Measurements from ENCODE around the gene BICC1. TPM values are rescaled to one million over a fixed set of nuclear protein-coding genes. Genes with fewer than 3 reads are reported as not detected.

BICC1 gene
- total RNA-seq, 1 experiment from 2014 or later = 0.67 TPM

DNA sequence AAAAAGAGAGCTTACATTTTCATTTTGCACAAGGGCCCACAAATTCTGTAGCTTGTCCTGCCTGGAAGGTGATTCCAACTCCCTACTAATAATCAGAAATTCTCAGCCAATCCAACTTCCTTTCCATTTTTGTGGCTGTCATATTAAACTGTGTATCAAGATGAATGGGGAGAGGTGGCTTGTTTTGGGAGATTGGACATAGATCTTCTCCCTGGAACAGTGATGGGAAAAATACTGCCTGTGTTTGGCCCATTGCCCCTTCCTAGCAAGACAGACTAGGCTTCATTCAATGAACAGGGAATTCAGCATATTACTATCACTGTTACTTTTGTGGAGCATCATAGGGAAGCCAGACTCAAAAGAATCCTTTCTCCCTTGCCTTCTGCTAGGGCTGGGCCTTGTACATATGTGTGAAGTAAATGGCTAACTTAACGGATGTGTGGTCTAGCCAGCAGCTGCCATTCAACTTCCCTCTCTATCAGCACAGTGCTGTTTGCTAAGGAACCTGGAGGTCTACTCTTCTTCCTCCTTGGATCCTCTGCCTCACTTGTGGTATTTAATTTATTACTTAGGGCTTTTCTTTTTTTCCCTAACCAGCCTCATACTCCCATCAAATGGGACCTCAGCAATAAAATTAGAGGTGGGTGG, 326.0 kb downstream of the BICC1 start:
- intact Hi-C loops (cut with micrococcal nuclease; ENCODE audit: unreplicated experiment) (no loop called here), in situ Hi-C loops (cut with HindIII; ENCODE audit: low pct_unique_long_range_greater_than_20kb, low sequenced_read_pairs) (no loop called here)
- Histone ChIP-seq H3K27ac (ENCODE audit: low read length) (no peak overlapping the region), H3K4me1 (ENCODE audit: control insufficient read depth, insufficient read depth, low read length) (no peaks in the 10 kb centered on the region), H3K27me3 (ENCODE audit: control insufficient read depth, insufficient read depth, low read length) (no peaks in the 10 kb centered on the region), H3K4me3 (ENCODE audit: low read depth in 2 of 2, low read length in 2 of 2) (no peak overlapping the region), H3K36me3 (ENCODE audit: control insufficient read depth, insufficient read depth, low read length) (no peaks in the 10 kb centered on the region), H3K9me3 (ENCODE audit: control insufficient read depth, insufficient read depth, low read depth, low read length) (no peaks in the 10 kb centered on the region)
- TF ChIP-seq SIN3A (IDR thresholded peaks at IDR 0.05; ENCODE audit: borderline replicate concordance, insufficient read depth, low read depth, low read length) = no peak
- TF ChIP-seq, protein P1, sequence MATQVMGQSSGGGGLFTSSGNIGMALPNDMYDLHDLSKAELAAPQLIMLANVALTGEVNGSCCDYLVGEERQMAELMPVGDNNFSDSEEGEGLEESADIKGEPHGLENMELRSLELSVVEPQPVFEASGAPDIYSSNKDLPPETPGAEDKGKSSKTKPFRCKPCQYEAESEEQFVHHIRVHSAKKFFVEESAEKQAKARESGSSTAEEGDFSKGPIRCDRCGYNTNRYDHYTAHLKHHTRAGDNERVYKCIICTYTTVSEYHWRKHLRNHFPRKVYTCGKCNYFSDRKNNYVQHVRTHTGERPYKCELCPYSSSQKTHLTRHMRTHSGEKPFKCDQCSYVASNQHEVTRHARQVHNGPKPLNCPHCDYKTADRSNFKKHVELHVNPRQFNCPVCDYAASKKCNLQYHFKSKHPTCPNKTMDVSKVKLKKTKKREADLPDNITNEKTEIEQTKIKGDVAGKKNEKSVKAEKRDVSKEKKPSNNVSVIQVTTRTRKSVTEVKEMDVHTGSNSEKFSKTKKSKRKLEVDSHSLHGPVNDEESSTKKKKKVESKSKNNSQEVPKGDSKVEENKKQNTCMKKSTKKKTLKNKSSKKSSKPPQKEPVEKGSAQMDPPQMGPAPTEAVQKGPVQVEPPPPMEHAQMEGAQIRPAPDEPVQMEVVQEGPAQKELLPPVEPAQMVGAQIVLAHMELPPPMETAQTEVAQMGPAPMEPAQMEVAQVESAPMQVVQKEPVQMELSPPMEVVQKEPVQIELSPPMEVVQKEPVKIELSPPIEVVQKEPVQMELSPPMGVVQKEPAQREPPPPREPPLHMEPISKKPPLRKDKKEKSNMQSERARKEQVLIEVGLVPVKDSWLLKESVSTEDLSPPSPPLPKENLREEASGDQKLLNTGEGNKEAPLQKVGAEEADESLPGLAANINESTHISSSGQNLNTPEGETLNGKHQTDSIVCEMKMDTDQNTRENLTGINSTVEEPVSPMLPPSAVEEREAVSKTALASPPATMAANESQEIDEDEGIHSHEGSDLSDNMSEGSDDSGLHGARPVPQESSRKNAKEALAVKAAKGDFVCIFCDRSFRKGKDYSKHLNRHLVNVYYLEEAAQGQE (IDR thresholded peaks at IDR 0.05; ENCODE audit: insufficient read depth in 1 of 2, low read depth in 2 of 2, low read length in 1 of 2) = no peak
- no peak for TF ChIP-seq POLR2AphosphoS5 (IDR thresholded peaks at IDR 0.05; ENCODE audit: low read depth, low read length)
- no peak for TF ChIP-seq TCF7L2 (IDR thresholded peaks at IDR 0.05; ENCODE audit: low read depth, low read length)
- no peak for TF ChIP-seq CTCF (IDR thresholded peaks at IDR 0.05)
- no TSS peak for BruUV-seq (replicated peaks)
- no peak for ATAC-seq
- no peak for DNase-seq (ENCODE audit: low read depth, low spot score)
- CTCF ChIA-PET = no interaction called here
- POLR2A ChIA-PET = interaction anchor here (0.6 kb wide), 2 partner anchors 228 to 506 kb away, joined by 3 to 5 read pairs; no protein-coding TSS in a partner anchor

- no peak for TF ChIP-seq TCF7L2 (IDR thresholded peaks at IDR 0.05; ENCODE audit: low read depth, low read length)
- no peak for TF ChIP-seq SIN3A (IDR thresholded peaks at IDR 0.05; ENCODE audit: borderline replicate concordance, insufficient read depth, low read depth, low read length)
- no peak for TF ChIP-seq POLR2AphosphoS5 (IDR thresholded peaks at IDR 0.05; ENCODE audit: low read depth, low read length)
- no peak for TF ChIP-seq CTCF (IDR thresholded peaks at IDR 0.05)
- TF ChIP-seq, protein P1 (IDR thresholded peaks at IDR 0.05; ENCODE audit: insufficient read depth in 1 of 2, low read depth in 2 of 2, low read length in 1 of 2) = no peak
- ATAC-seq = no peak
Observed at GRCh38 chr10:58839771-58840170, 327.1 kb downstream of the BICC1 start.

More at GRCh38 chr10:58839771-58840170, 327.1 kb downstream of the BICC1 start:
- Histone ChIP-seq H3K9me3 (ENCODE audit: control insufficient read depth, insufficient read depth, low read depth, low read length) (no peaks in the 10 kb centered on the region), H3K27me3 (ENCODE audit: control insufficient read depth, insufficient read depth, low read length) (no peaks in the 10 kb centered on the region), H3K4me1 (ENCODE audit: control insufficient read depth, insufficient read depth, low read length) (no peaks in the 10 kb centered on the region), H3K36me3 (ENCODE audit: control insufficient read depth, insufficient read depth, low read length) (no peaks in the 10 kb centered on the region), H3K4me3 (ENCODE audit: low read depth in 2 of 2, low read length in 2 of 2) (no peak overlapping the region), H3K27ac (ENCODE audit: low read length) (no peak overlapping the region)
- ChIA-PET CTCF (no interaction called here), POLR2A (no interaction called here)
- no TSS peak for BruUV-seq (replicated peaks)
- in situ Hi-C loops (cut with HindIII; ENCODE audit: low pct_unique_long_range_greater_than_20kb, low sequenced_read_pairs) (no loop called here), intact Hi-C loops (cut with micrococcal nuclease; ENCODE audit: unreplicated experiment) (no loop called here)
- no peak for DNase-seq (ENCODE audit: low read depth, low spot score)
